Left ventricle myocardium inferior (tissue), 1 donor: ENCODE measurements around the gene NCAPD2. TPM values are rescaled to one million over a fixed set of nuclear protein-coding genes. Genes with fewer than 3 reads are reported as not detected.

ENCODE experiments used
- DNase-seq: peaks from one replicate; pipeline ENCODE4 v3.0.0-alpha.2; 2020
- H3K27ac ChIP-seq: fragments of 200-600 bp; replicated peaks from 2 replicates; pipeline ENCODE4 v1.8.0; 2021
- H3K27me3 ChIP-seq: fragments of 200-600 bp; 2 replicates; pipeline ENCODE4 v1.8.0; 2021; ENCODE audit warnings: low read depth
- H3K36me3 ChIP-seq: fragments of 200-600 bp; 2 replicates; pipeline ENCODE4 v1.8.0; 2021
- H3K4me1 ChIP-seq: fragments of 200-600 bp; 2 replicates; pipeline ENCODE4 v1.8.0; 2021
- H3K4me3 ChIP-seq: fragments of 200-600 bp; 2 replicates; pipeline ENCODE4 v1.8.0; 2021; ENCODE audit warnings: mild to moderate bottlenecking, moderate library complexity
- H3K9me3 ChIP-seq: fragments of 200-600 bp; replicated peaks from 2 replicates; pipeline ENCODE4 v1.8.0; 2021
- CTCF ChIP-seq: fragments of 200-600 bp; IDR thresholded peaks from 2 replicates; pipeline ENCODE4 v1.8.0; 2021; ENCODE audit warnings: antibody characterized with exemption, mild to moderate bottlenecking, borderline replicate concordance
- intact Hi-C: fragments of 100-400 bp; cut with micrococcal nuclease; formaldehyde crosslinking; loops from one replicate; pipeline ENCODE4 v1.11.0; 2022
- total RNA-seq: library from RNA; stranded (reverse); fragmentation: NEBNext Ultra II Directional; extraction: Animal tissue kit (Norgen Biotek cat#: 25700); gene quantifications from one replicate; pipeline ENCODE4 v1.2.1, GENCODE V29; 2021
- donor health status: DM: no; HTN: yes; CAD: no; lungs with severe emphysema.

Gene NCAPD2
- total RNA-seq, 1 donor from 2014 or later: 9.2 TPM

GRCh38 chr12:6500466-6500865 lies 6.6 kb downstream of the NCAPD2 start:
- no peaks in the 10 kb centered on the region for H3K9me3 ChIP-seq
- no peak overlapping the region for H3K27ac ChIP-seq
- DNase-seq: no peak
- intact Hi-C loops: no loop called here
- no peak for TF ChIP-seq CTCF
- H3K4me3 ChIP-seq: no peak overlapping the region
- H3K27me3 ChIP-seq: no peaks in the 10 kb centered on the region
- peaks cover 36% of the 10 kb centered on the region for H3K36me3 ChIP-seq
- peaks cover 3% of the 10 kb centered on the region for H3K4me1 ChIP-seq

- H3K4me1 ChIP-seq: no peaks in the 10 kb centered on the region
- H3K36me3 ChIP-seq: peaks cover 36% of the 10 kb centered on the region
- H3K27me3 ChIP-seq: no peaks in the 10 kb centered on the region
- DNase-seq: no peak
- no peaks in the 10 kb centered on the region for H3K9me3 ChIP-seq
- intact Hi-C loops: no loop called here
- H3K27ac ChIP-seq: no peak overlapping the region
- no peak for TF ChIP-seq CTCF
- no peak overlapping the region for H3K4me3 ChIP-seq
Measured at GRCh38 chr12:6507102-6507998, 13.4 kb downstream of the NCAPD2 start.

GRCh38 chr12:6508087-6508486 lies 14.2 kb downstream of the NCAPD2 start:
- Histone ChIP-seq H3K27me3 (no peaks in the 10 kb centered on the region), H3K4me1 (no peaks in the 10 kb centered on the region), H3K4me3 (no peak overlapping the region), H3K9me3 (no peaks in the 10 kb centered on the region), H3K36me3 (peaks cover 43% of the 10 kb centered on the region), H3K27ac (no peak overlapping the region)
- intact Hi-C loops: no loop called here
- DNase-seq: no peak
- no peak for TF ChIP-seq CTCF

- H3K36me3 ChIP-seq: peaks cover 91% of the 10 kb centered on the region
- no peaks in the 10 kb centered on the region for H3K9me3 ChIP-seq
- intact Hi-C loops: no loop called here
- no peak overlapping the region for H3K27ac ChIP-seq
- TF ChIP-seq CTCF: no peak
- H3K27me3 ChIP-seq: no peaks in the 10 kb centered on the region
- DNase-seq: no peak
- H3K4me3 ChIP-seq: no peak overlapping the region
- no peaks in the 10 kb centered on the region for H3K4me1 ChIP-seq
Measured at GRCh38 chr12:6520186-6520585, 26.3 kb downstream of the NCAPD2 start.

GRCh38 chr12:6522193-6522592 lies 28.3 kb downstream of the NCAPD2 start:
- Histone ChIP-seq H3K4me3 (no peak overlapping the region), H3K4me1 (no peaks in the 10 kb centered on the region), H3K36me3 (peaks cover 93% of the 10 kb centered on the region), H3K9me3 (no peaks in the 10 kb centered on the region), H3K27ac (no peak overlapping the region), H3K27me3 (no peaks in the 10 kb centered on the region)
- no peak for TF ChIP-seq CTCF
- intact Hi-C loops: no loop called here
- no peak for DNase-seq
